ENCODE data around the gene ANKIB1. TPM values are rescaled to one million over a fixed set of nuclear protein-coding genes. Genes with fewer than 3 reads are reported as not detected.
"Not testable (repeated sequence)": the region's sequence is repeated elsewhere in the genome, so short reads cannot be mapped to it uniquely, and the experiment has no call there.

ANKIB1 gene
- total RNA-seq, 4 donors from 2014 or later = 34.1 to 66.1 (median 58.2) TPM

GRCh38 chr7:92356406-92356805 is 110.6 kb downstream of the ANKIB1 start:
- no peak for TF ChIP-seq CTCF (IDR thresholded peaks at IDR 0.05)
- no peak for TF ChIP-seq EP300 (IDR thresholded peaks at IDR 0.05)
- no peak for TF ChIP-seq POLR2AphosphoS5 (IDR thresholded peaks at IDR 0.05)
- TF ChIP-seq POLR2A (IDR thresholded peaks at IDR 0.05) = no peak
- Histone ChIP-seq H3K4me3 (no peak overlapping the region), H3K36me3 (peaks cover 28% of the 10 kb centered on the region), H3K4me1 (no peaks in the 10 kb centered on the region), H3K9me3 (no peaks in the 10 kb centered on the region), H3K27ac (no peak overlapping the region), H3K27me3 (no peaks in the 10 kb centered on the region)
- DNase-seq (ENCODE audit: low spot score in 2 of 2) = no peak

- Histone ChIP-seq H3K27me3 (no peaks in the 10 kb centered on the region), H3K36me3 (peaks cover 32% of the 10 kb centered on the region), H3K27ac (no peak overlapping the region), H3K4me1 (no peaks in the 10 kb centered on the region), H3K4me3 (no peak overlapping the region), H3K9me3 (no peaks in the 10 kb centered on the region)
- TF ChIP-seq EP300 (IDR thresholded peaks at IDR 0.05) = no peak
- TF ChIP-seq CTCF (IDR thresholded peaks at IDR 0.05) = no peak
- no peak for TF ChIP-seq POLR2AphosphoS5 (IDR thresholded peaks at IDR 0.05)
- no peak for TF ChIP-seq POLR2A (IDR thresholded peaks at IDR 0.05)
- no peak for DNase-seq (ENCODE audit: low spot score in 2 of 2)
- 97% methylated on average over 4 of the region's 4 CpGs for WGBS
These were observed 111.5 kb downstream of the ANKIB1 start for GRCh38 chr7:92357260-92357659.

- 96% methylated on average over 2 of the region's 2 CpGs for WGBS
- peaks cover 32% of the 10 kb centered on the region for H3K36me3 ChIP-seq
- not testable (repeated sequence) for H3K4me1 ChIP-seq; DNase-seq (ENCODE audit: low spot score in 2 of 2); H3K27me3 ChIP-seq; H3K27ac ChIP-seq; H3K9me3 ChIP-seq; H3K4me3 ChIP-seq
These were observed 113.4 kb downstream of the ANKIB1 start for GRCh38 chr7:92359179-92359578.

- no peaks in the 10 kb centered on the region for H3K4me1 ChIP-seq
- no peak overlapping the region for H3K4me3 ChIP-seq
- TF ChIP-seq CTCF (IDR thresholded peaks at IDR 0.05) (no peak), EP300 (IDR thresholded peaks at IDR 0.05) (no peak), POLR2A (IDR thresholded peaks at IDR 0.05) (no peak), POLR2AphosphoS5 (IDR thresholded peaks at IDR 0.05) (no peak)
- DNase-seq (ENCODE audit: low spot score in 2 of 2) = no peak
- H3K27me3 ChIP-seq = no peaks in the 10 kb centered on the region
- peaks cover 27% of the 10 kb centered on the region for H3K36me3 ChIP-seq
- no peaks in the 10 kb centered on the region for H3K9me3 ChIP-seq
- 94% methylated on average over 3 of the region's 3 CpGs for WGBS
- H3K27ac ChIP-seq = no peak overlapping the region
These were observed 114.0 kb downstream of the ANKIB1 start for GRCh38 chr7:92359801-92360200.

- Histone ChIP-seq H3K4me3 (no peak overlapping the region), H3K36me3 (peaks cover 27% of the 10 kb centered on the region), H3K9me3 (no peaks in the 10 kb centered on the region), H3K27ac (no peak overlapping the region), H3K27me3 (no peaks in the 10 kb centered on the region), H3K4me1 (no peaks in the 10 kb centered on the region)
- TF ChIP-seq POLR2AphosphoS5 (IDR thresholded peaks at IDR 0.05) (no peak), EP300 (IDR thresholded peaks at IDR 0.05) (no peak), POLR2A (IDR thresholded peaks at IDR 0.05) (no peak), CTCF (IDR thresholded peaks at IDR 0.05) (no peak)
- 100% methylated on average over 1 of the region's 1 CpG for whole genome bisulfite sequencing
- no peak for DNase-seq (ENCODE audit: low spot score in 2 of 2)
These were observed 114.6 kb downstream of the ANKIB1 start for GRCh38 chr7:92360387-92360786.

- H3K27me3 ChIP-seq = no peaks in the 10 kb centered on the region
- 96% methylated on average over 2 of the region's 2 CpGs for WGBS
- H3K27ac ChIP-seq = no peak overlapping the region
- H3K36me3 ChIP-seq = peaks cover 27% of the 10 kb centered on the region
- no peak overlapping the region for H3K4me3 ChIP-seq
- no peak for TF ChIP-seq POLR2AphosphoS5 (IDR thresholded peaks at IDR 0.05)
- no peak for TF ChIP-seq CTCF (IDR thresholded peaks at IDR 0.05)
- no peak for TF ChIP-seq POLR2A (IDR thresholded peaks at IDR 0.05)
- TF ChIP-seq EP300 (IDR thresholded peaks at IDR 0.05) = no peak
- no peaks in the 10 kb centered on the region for H3K9me3 ChIP-seq
- no peaks in the 10 kb centered on the region for H3K4me1 ChIP-seq
- DNase-seq (ENCODE audit: low spot score in 2 of 2) = no peak
These were observed 116.4 kb downstream of the ANKIB1 start for GRCh38 chr7:92362131-92362530.

Measured in suprapubic skin (tissue), 4 donors.